Urinary bladder (tissue), 4 donors: Measurements from ENCODE around the gene PAQR8. TPM values are rescaled to one million over a fixed set of nuclear protein-coding genes. Genes with fewer than 3 reads are reported as not detected.

Experiments used
- DNase-seq: peaks from one replicate; pipeline ENCODE4 v3.0.0-alpha.2; 2015; ENCODE audit errors: extremely low spot score
- H3K27ac ChIP-seq: one replicate; pipeline ENCODE4 v1.5.1; 2013; ENCODE audit warnings: low read depth, mild to moderate bottlenecking, moderate library complexity
- H3K36me3 ChIP-seq: one replicate; pipeline ENCODE4 v1.6.1; 2013; ENCODE audit warnings: mild to moderate bottlenecking, moderate library complexity; ENCODE audit not compliant: insufficient read depth
- H3K4me1 ChIP-seq: one replicate; pipeline ENCODE4 v1.6.1; 2013; ENCODE audit warnings: mild to moderate bottlenecking, moderate library complexity; ENCODE audit not compliant: insufficient read depth
- H3K4me3 ChIP-seq: one replicate; pipeline ENCODE4 v1.5.1; 2013; ENCODE audit warnings: low read depth, low read length
- WGBS: extraction: QIAGEN DNeasy Blood & Tissue Kit; methylation state at CpG from one replicate; pipeline ENCODE4 v1.1.7; 2013; 5-methylcytosine and 5-hydroxymethylcytosine counted together
- polyA plus RNA-seq: library from polyadenylated mRNA; stranded (reverse); fragments of 200-250 nt; gene quantifications from one replicate; pipeline ENCODE4 v1.2.3, GENCODE V29; 2013
- total RNA-seq: library from RNA; depleted of rRNA; stranded (reverse); fragments of >200 nt; gene quantifications from one replicate; pipeline ENCODE4 v1.2.3, GENCODE V29; 2014
- donor health status: healthy with polysubstance abuse.
- donor health status: healthy.

Gene PAQR8
- total and polyA plus RNA-seq, 2 donors, result 12.1 to 15.4 TPM

GRCh38 chr6:52457096-52457495 lies 95.1 kb downstream of the PAQR8 start:
- DNase-seq, result no peak
- WGBS, result 96% methylated on average over 2 of the region's 2 CpGs
- Histone ChIP-seq H3K4me1 (no peaks in the 10 kb centered on the region), H3K27ac (no peak overlapping the region), H3K36me3 (no peaks in the 10 kb centered on the region), H3K4me3 (no peak overlapping the region)

Other genes starting within 250 kb of the PAQR8 start
- not detected for gene IL17A, start 175.8 kb upstream of the PAQR8 start, total RNA-seq
- not detected for gene IL17A, start 175.8 kb upstream of the PAQR8 start, polyA plus RNA-seq
- not detected for gene IL17F, start 117.7 kb upstream of the PAQR8 start, total RNA-seq
- not detected for gene IL17F, start 117.7 kb upstream of the PAQR8 start, polyA plus RNA-seq
- 45.8 TPM for gene MCM3, start 77.4 kb upstream of the PAQR8 start, total RNA-seq
- gene MCM3, start 77.4 kb upstream of the PAQR8 start, polyA plus RNA-seq, result 48.8 TPM
- gene EFHC1, start 58.2 kb downstream of the PAQR8 start, total RNA-seq, result 51.2 TPM
- gene EFHC1, start 58.2 kb downstream of the PAQR8 start, polyA plus RNA-seq, result 12.8 TPM
- gene TRAM2, start 214.9 kb downstream of the PAQR8 start, total RNA-seq, result 25.2 TPM
- 22.9 TPM for gene TRAM2, start 214.9 kb downstream of the PAQR8 start, polyA plus RNA-seq